GM19397 (cell line): Measurements from ENCODE around the gene STK39.
A peak's percentile ranks its signal among the peaks of the same experiment; 100 is the strongest.

ENCODE experiments used
- ATAC-seq: cut with Tn5 transposase; IDR thresholded peaks from one replicate; pipeline ENCODE4 v1.9.1; 2021; ENCODE audit warnings: mild to moderate bottlenecking, moderate library complexity; ENCODE audit not compliant: unreplicated experiment

The STK39 gene

DNA sequence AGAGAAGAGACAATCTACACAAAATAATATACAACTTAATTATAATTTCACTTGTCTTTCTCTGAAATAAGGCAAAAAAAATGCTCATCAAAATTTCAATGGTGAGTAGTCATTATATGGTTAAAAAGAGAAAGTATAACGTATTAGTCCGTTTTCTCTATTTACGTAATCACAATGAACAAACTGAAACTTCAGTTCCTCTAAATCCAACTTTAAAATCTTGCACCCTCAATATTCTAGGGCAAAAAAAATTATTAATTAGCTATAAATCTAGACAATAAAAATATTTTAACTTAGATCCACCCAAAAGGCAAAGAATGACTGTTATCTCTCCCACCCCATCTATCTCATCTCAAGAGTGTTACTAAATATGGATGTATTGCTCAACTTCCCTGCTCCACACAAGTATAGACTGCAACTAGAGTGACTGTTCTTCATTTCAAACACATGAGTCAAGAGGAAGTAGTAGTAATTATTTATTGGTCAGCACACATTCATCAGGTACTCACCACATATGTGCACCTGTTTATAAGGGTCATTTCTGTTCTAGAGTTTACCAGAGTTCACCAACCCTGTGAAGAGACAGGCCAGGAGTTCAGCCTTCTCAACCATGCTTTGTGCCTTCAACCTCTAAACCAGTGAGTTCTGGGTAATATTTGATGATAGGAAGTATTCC lies 36.4 kb downstream of the STK39 start:
- ATAC-seq: no peak

DNA sequence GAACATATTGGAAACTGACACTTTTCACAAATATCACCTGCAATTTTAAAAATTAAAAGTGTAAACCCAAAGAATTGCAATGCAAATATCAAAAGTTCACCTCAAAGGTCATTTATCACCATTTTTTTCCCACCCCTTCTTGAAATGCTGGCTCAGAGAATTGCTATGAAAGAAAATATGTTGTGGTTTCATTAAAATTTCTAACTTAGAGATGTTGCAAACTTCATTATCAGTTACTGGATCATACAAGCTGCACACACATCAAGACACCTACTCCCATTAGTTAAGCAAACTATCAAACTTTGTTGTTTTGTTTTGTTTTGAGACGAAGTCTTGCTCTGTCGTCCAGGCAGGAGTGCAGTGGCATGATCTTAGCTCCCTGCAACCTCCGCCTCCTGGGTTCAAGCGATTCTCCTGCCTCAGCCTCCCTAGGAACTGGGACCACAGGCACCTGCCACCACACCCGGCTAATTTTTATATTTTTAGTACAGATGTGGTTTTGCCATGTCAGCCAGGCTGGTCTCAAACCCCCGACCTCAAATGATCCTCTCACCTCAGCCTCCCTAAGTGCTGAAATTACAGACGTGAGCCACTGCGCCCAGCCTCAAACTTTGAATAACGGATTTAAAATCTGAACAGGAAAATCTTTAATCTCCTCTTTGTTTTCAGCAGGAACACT lies 37.0 kb downstream of the STK39 start:
- no peak for ATAC-seq

DNA sequence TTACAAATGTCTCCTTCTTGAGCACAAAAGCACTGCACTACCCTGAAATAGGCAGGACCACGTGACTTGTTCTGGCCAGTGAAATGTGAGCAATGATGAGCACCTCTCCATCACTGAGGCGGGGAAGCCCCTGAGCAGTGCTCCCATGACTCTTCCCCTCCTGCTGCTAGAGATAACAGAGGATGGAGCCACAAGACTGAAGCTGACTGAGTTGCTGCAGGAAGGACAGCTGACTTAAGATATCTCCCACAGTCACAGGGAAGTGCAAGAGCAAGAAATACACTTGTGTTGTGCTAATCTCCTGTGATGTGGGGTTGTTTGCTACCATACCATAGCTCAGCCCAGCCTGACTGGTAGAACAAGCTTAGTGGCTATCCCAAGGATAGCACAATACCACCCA lies 38.7 kb downstream of the STK39 start:
- ATAC-seq: no peak

GRCh38 chr2:168207851-168208250 lies 39.5 kb downstream of the STK39 start:
- ATAC-seq: no peak

- no peak for ATAC-seq
Measured at GRCh38 chr2:168203762-168204693, 43.4 kb downstream of the STK39 start.

GRCh38 chr2:168201584-168202116 lies 45.7 kb downstream of the STK39 start:
- no peak for ATAC-seq

- no peak for ATAC-seq
Measured at GRCh38 chr2:168200930-168201583, 46.3 kb downstream of the STK39 start.

GRCh38 chr2:168198476-168199207 lies 48.8 kb downstream of the STK39 start:
- no peak for ATAC-seq

DNA sequence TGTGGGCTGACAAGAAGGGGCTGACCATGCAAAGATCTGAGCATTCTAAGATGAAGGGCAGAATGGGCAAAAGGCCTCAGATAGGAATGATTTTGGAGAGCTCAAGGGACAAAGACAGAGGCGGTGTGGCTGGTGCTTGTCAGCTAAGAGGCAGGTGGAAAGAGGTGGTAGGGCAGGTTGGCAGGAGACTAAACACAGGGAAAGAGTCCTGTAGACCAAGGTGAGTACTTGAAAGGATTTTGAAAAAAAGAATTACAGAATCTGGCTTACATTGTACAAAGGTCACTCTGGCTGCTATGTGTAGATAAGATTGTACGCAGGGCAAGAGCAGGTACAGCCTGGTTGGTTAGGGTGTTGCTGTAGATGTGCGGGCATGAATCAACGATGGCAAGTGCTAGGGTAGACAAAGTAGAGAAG lies 50.6 kb downstream of the STK39 start:
- ATAC-seq: no peak

DNA sequence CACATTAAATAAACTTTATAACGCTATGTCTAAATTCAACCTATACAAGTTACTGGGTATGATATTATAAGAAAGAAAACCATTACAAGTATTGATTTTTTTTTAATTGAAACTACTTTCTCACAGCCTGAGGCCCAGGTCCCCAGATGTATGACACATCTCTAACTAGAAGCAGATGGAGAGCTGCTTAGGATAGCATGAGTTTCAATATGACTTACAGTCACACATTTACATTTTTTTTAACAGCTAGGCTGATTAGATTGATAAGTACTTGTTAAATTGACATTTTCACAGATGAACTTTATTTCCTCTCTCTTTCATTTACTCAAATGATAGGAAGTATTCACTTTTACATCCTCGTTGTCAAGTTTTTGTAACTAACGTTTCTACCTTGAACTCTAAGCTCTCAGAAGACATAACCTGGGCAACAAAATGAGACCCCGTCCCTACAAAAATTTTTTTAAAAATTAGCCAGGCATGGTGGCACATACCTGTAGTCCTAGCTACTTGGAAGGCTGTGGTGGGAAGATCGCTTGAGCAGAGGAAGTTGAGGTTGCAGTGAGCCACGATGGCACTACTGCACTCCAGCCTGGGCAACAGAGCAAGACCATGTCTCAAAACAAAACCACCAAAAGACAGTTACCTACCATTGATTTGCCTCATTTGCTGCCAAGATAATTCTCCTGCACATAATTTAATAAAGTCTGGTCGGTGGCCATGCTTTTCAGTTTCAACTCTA lies 52.4 kb downstream of the STK39 start:
- peak; percentile 83 for ATAC-seq

DNA sequence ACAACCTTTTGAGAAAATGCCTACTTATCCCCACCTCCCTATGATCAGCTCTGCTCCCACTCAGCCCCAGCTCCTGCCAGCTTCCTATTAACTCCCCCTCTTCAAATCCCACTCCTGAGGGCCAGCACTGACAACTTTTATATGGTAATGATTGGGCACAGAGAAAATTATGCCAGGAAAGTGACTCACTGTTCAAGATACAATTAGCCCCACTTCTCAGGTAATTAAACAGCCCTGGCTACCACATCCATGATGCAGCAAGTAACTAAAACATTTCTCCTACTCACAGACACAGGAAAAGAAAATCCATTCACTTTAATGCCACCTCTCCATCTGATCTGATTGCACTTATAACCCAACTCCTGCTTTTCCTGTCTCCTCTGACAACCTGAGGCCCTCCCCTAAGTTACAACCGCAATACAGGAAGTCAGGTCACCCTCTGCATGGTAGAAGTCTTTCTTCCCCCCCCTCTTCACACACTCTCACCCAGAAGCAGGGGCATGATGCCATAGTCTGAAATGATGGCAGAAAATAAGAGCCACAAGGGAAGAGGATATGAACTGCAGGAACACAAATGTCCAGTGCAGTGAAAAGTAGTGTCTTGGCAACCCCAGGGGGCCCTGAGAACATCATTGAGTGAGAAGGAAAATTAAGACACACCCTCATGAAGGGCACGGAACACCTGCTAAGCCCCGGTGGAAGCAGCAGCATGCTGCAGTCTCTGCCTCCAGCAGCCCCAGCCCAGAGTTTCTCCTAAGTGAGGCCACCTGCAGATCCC lies 54.4 kb downstream of the STK39 start:
- ATAC-seq: no peak

GRCh38 chr2:168191955-168192785 lies 55.2 kb downstream of the STK39 start:
- ATAC-seq: no peak

- no peak for ATAC-seq
Measured at GRCh38 chr2:168190590-168191336, 56.6 kb downstream of the STK39 start.

DNA sequence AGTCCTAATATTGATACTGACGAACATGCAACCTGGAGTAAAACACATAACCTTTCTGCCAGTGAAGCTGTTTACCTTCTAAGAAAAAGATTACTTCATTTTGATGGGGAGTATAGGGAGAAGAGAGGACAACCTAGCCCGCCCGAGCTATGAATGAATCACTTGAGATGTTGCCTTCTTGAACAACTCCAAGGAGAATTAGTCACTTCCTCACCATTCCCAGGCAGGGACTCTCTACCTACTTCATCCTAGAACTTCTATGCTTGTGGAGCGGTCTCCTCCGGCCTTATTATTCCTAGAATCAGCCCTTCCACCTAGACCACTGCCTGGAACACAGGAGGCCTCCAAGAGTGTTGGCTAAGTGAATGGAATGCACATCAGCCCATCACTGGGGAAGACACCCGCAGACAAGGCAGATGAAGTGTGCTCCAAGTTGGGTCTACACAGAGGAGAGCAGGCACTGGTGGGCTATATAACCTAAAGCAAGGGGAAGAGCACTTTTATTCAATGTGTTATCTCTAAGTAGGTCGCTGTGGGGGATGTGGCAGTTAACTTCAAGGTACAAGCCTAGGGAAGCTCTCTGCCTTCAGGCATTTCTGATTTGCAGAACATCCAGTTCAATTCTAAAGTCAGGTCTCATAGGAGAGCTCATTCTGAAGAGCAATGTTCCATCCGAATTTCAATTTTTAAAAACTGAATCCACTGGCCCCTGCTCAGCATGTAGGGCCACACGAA lies 57.4 kb downstream of the STK39 start:
- no peak for ATAC-seq

GRCh38 chr2:168188002-168188401 lies 59.4 kb downstream of the STK39 start:
- ATAC-seq: no peak

DNA sequence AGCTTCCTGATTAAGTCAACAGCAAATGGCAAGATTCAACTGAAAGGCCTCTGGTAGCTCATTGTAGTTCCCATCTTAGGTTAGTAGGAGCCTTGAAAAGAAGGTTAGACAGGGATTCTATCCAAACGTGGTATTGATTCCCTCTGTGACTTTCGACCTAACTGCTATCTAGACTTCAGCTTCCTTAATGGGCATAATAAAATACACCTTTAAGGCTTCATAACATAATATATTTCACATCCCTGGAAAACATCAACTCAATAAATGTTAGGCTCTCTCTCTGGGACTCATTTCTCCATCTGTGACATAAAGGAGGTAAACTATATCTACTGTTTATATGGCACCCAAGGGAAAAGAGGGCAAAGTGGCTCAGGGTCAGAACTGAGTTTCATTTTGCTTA lies 60.9 kb downstream of the STK39 start:
- ATAC-seq: no peak
